GM18868 (cell line): ENCODE results near the gene DCAF6.
A peak's percentile ranks its signal among the peaks of the same experiment; 100 is the strongest.
"Not testable (repeated sequence)": the region's sequence is repeated elsewhere in the genome, so short reads cannot be mapped to it uniquely, and the experiment has no call there.

Experiments
- ATAC-seq: cut with Tn5 transposase; IDR thresholded peaks from one replicate; pipeline ENCODE4 v1.9.1; 2021; ENCODE audit warnings: mild to moderate bottlenecking, moderate library complexity; ENCODE audit not compliant: unreplicated experiment

DCAF6 gene

GRCh38 chr1:168005529-168005928 lies 69.0 kb downstream of the DCAF6 start:
- ATAC-seq: no peak

- ATAC-seq: no peak
Observed at GRCh38 chr1:168007691-168008090, 71.2 kb downstream of the DCAF6 start.

GRCh38 chr1:168008595-168008994 lies 72.1 kb downstream of the DCAF6 start:
- no peak for ATAC-seq

GRCh38 chr1:168009322-168009721 lies 72.8 kb downstream of the DCAF6 start:
- no peak for ATAC-seq

- ATAC-seq: no peak
Observed at GRCh38 chr1:168019407-168019806, 82.9 kb downstream of the DCAF6 start.

GRCh38 chr1:168031198-168031597 lies 94.7 kb downstream of the DCAF6 start:
- no peak for ATAC-seq

GRCh38 chr1:168031627-168032026 lies 95.1 kb downstream of the DCAF6 start:
- no peak for ATAC-seq

GRCh38 chr1:168032029-168032428 lies 95.5 kb downstream of the DCAF6 start:
- ATAC-seq: peak; percentile 68

- ATAC-seq: no peak
Observed at GRCh38 chr1:168035345-168035744, 98.9 kb downstream of the DCAF6 start.

GRCh38 chr1:168042362-168042761 lies 105.9 kb downstream of the DCAF6 start:
- no peak for ATAC-seq

- ATAC-seq: no peak
Observed at GRCh38 chr1:168045311-168045710, 108.8 kb downstream of the DCAF6 start.

- no peak for ATAC-seq
Observed at GRCh38 chr1:168050307-168050706, 113.8 kb downstream of the DCAF6 start.

GRCh38 chr1:168050880-168051279 lies 114.4 kb downstream of the DCAF6 start:
- ATAC-seq: no peak

- ATAC-seq: no peak
Observed at GRCh38 chr1:168053681-168054080, 117.2 kb downstream of the DCAF6 start.

GRCh38 chr1:168054117-168054516 lies 117.6 kb downstream of the DCAF6 start:
- ATAC-seq: no peak

- ATAC-seq: not testable (repeated sequence)
Observed at GRCh38 chr1:168056152-168056551, 119.7 kb downstream of the DCAF6 start.

- ATAC-seq: no peak
Observed at GRCh38 chr1:168057355-168057754, 120.9 kb downstream of the DCAF6 start.

- no peak for ATAC-seq
Observed at GRCh38 chr1:168057921-168058320, 121.4 kb downstream of the DCAF6 start.

- no peak for ATAC-seq
Observed at GRCh38 chr1:168064216-168064615, 127.7 kb downstream of the DCAF6 start.

- ATAC-seq: no peak
Observed at GRCh38 chr1:168065506-168065905, 129.0 kb downstream of the DCAF6 start.

- ATAC-seq: no peak
Observed at GRCh38 chr1:168069384-168069783, 132.9 kb downstream of the DCAF6 start.

GRCh38 chr1:168079761-168080160 lies 143.3 kb downstream of the DCAF6 start:
- ATAC-seq: no peak

- ATAC-seq: no peak
Observed at GRCh38 chr1:168081373-168082007, 145.0 kb downstream of the DCAF6 start.
